Measurements from ENCODE around the gene PCDHB14. TPM values are rescaled to one million over a fixed set of nuclear protein-coding genes. Genes with fewer than 3 reads are reported as not detected.
"Not testable (repeated sequence)": the region's sequence is repeated elsewhere in the genome, so short reads cannot be mapped to it uniquely, and the experiment has no call there.

Gene PCDHB14
- total and polyA plus RNA-seq, 2 donors (not counting 1 experiment from before 2014, with no cell fraction given) = not detected

GRCh38 chr5:141216035-141216434 lies 7.1 kb upstream of the PCDHB14 start:
- POLR2A ChIA-PET; H3K4me1 ChIP-seq (ENCODE audit: control insufficient read depth in 2 of 2, insufficient read depth in 2 of 2, low read length in 2 of 2); H3K27ac Mint-ChIP-seq; H3K9ac ChIP-seq (ENCODE audit: low read length); H3K4me2 ChIP-seq (replicated peaks; ENCODE audit: low read depth, low read length, poor library complexity, severe bottlenecking); H3K27ac ChIP-seq (ENCODE audit: low read length in 2 of 2); H3K79me2 ChIP-seq (ENCODE audit: control insufficient read depth, insufficient read depth, low read length); intact Hi-C loops (cut with micrococcal nuclease); H4K20me1 ChIP-seq (ENCODE audit: control insufficient read depth, insufficient read depth, low read length, poor library complexity, severe bottlenecking); H3K27me3 ChIP-seq (replicated peaks in 1 of 4; ENCODE audit: control extremely low read depth in 1 of 4, control insufficient read depth in 3 of 4, insufficient read depth in 4 of 4, low read length in 3 of 4); H3K4me3 Mint-ChIP-seq; H3K4me1 Mint-ChIP-seq; H3K36me3 ChIP-seq (replicated peaks in 1 of 2; ENCODE audit: control extremely low read depth in 1 of 2, control insufficient read depth in 1 of 2, extremely low read depth in 1 of 2, insufficient read depth in 2 of 2, low read length in 1 of 2); H2AFZ ChIP-seq (ENCODE audit: insufficient read depth, low read depth, low read length, poor library complexity, severe bottlenecking); CTCF ChIA-PET; H3K9me3 Mint-ChIP-seq (ENCODE audit: insufficient read depth); H3K4me3 ChIP-seq (ENCODE audit: control extremely low read depth in 1 of 5, extremely low read depth in 1 of 5, insufficient read depth in 1 of 5, low read depth in 2 of 5, low read length in 4 of 5); ATAC-seq (ENCODE audit: low read depth); DNase-seq: not testable (repeated sequence)
- 25% methylated on average over 4 of the region's 26 CpGs for WGBS (ENCODE audit: insufficient coverage)
- peaks cover 47% of the 10 kb centered on the region for H3K27me3 Mint-ChIP-seq
- H3K9me3 ChIP-seq (ENCODE audit: control extremely low read depth in 1 of 3, control insufficient read depth in 2 of 3, insufficient read depth in 1 of 3, low read length in 2 of 3) = peaks cover 0 to 21% (median 11%) of the 10 kb centered on the region in 3 donors

- Histone ChIP-seq H3K9me3 (ENCODE audit: control extremely low read depth in 1 of 3, control insufficient read depth in 2 of 3, insufficient read depth in 1 of 3, low read length in 2 of 3) (peaks cover 5 to 19% (median 10%) of the 10 kb centered on the region in 3 donors), H3K27me3 (replicated peaks in 1 of 4; ENCODE audit: control extremely low read depth in 1 of 4, control insufficient read depth in 3 of 4, insufficient read depth in 4 of 4, low read length in 3 of 4) (peaks cover 0 to 28% (median 19%) of the 10 kb centered on the region in 4 experiments)
- H3K79me2 ChIP-seq (ENCODE audit: control insufficient read depth, insufficient read depth, low read length); H3K27ac Mint-ChIP-seq; H2AFZ ChIP-seq (ENCODE audit: insufficient read depth, low read depth, low read length, poor library complexity, severe bottlenecking); H3K9ac ChIP-seq (ENCODE audit: low read length); H3K4me2 ChIP-seq (replicated peaks; ENCODE audit: low read depth, low read length, poor library complexity, severe bottlenecking); CTCF ChIA-PET; intact Hi-C loops (cut with micrococcal nuclease); H3K9me3 Mint-ChIP-seq (ENCODE audit: insufficient read depth); POLR2A ChIA-PET; H3K4me1 Mint-ChIP-seq; H3K27ac ChIP-seq (ENCODE audit: low read length in 2 of 2); DNase-seq; H3K36me3 ChIP-seq (replicated peaks in 1 of 2; ENCODE audit: control extremely low read depth in 1 of 2, control insufficient read depth in 1 of 2, extremely low read depth in 1 of 2, insufficient read depth in 2 of 2, low read length in 1 of 2); H3K4me3 ChIP-seq (ENCODE audit: control extremely low read depth in 1 of 5, extremely low read depth in 1 of 5, insufficient read depth in 1 of 5, low read depth in 2 of 5, low read length in 4 of 5); H4K20me1 ChIP-seq (ENCODE audit: control insufficient read depth, insufficient read depth, low read length, poor library complexity, severe bottlenecking); H3K4me3 Mint-ChIP-seq; ATAC-seq (ENCODE audit: low read depth); H3K4me1 ChIP-seq (ENCODE audit: control insufficient read depth in 2 of 2, insufficient read depth in 2 of 2, low read length in 2 of 2): not testable (repeated sequence)
- 46% methylated on average over 17 of the region's 40 CpGs for WGBS (ENCODE audit: insufficient coverage)
- peaks cover 34% of the 10 kb centered on the region for H3K27me3 Mint-ChIP-seq
These were observed 1.7 kb downstream of the PCDHB14 start for GRCh38 chr5:141224844-141225243.

- peaks cover 0 to 28% (median 19%) of the 10 kb centered on the region in 4 experiments for H3K27me3 ChIP-seq (replicated peaks in 1 of 4; ENCODE audit: control extremely low read depth in 1 of 4, control insufficient read depth in 3 of 4, insufficient read depth in 4 of 4, low read length in 3 of 4)
- peaks cover 30% of the 10 kb centered on the region for H3K27me3 Mint-ChIP-seq
- H2AFZ ChIP-seq (ENCODE audit: insufficient read depth, low read depth, low read length, poor library complexity, severe bottlenecking); H3K4me1 ChIP-seq (ENCODE audit: control insufficient read depth in 2 of 2, insufficient read depth in 2 of 2, low read length in 2 of 2); H3K4me2 ChIP-seq (replicated peaks; ENCODE audit: low read depth, low read length, poor library complexity, severe bottlenecking); intact Hi-C loops (cut with micrococcal nuclease); H3K79me2 ChIP-seq (ENCODE audit: control insufficient read depth, insufficient read depth, low read length); H3K9ac ChIP-seq (ENCODE audit: low read length); H3K4me1 Mint-ChIP-seq; H3K27ac Mint-ChIP-seq; H3K4me3 ChIP-seq (ENCODE audit: control extremely low read depth in 1 of 5, extremely low read depth in 1 of 5, insufficient read depth in 1 of 5, low read depth in 2 of 5, low read length in 4 of 5); DNase-seq; H3K9me3 Mint-ChIP-seq (ENCODE audit: insufficient read depth); H3K36me3 ChIP-seq (replicated peaks in 1 of 2; ENCODE audit: control extremely low read depth in 1 of 2, control insufficient read depth in 1 of 2, extremely low read depth in 1 of 2, insufficient read depth in 2 of 2, low read length in 1 of 2); POLR2A ChIA-PET; H4K20me1 ChIP-seq (ENCODE audit: control insufficient read depth, insufficient read depth, low read length, poor library complexity, severe bottlenecking); ATAC-seq (ENCODE audit: low read depth); H3K4me3 Mint-ChIP-seq; H3K27ac ChIP-seq (ENCODE audit: low read length in 2 of 2); CTCF ChIA-PET: not testable (repeated sequence)
- 51% methylated on average over 10 of the region's 30 CpGs for WGBS (ENCODE audit: insufficient coverage)
- peaks cover 5 to 19% (median 10%) of the 10 kb centered on the region in 3 donors for H3K9me3 ChIP-seq (ENCODE audit: control extremely low read depth in 1 of 3, control insufficient read depth in 2 of 3, insufficient read depth in 1 of 3, low read length in 2 of 3)
These were observed 2.3 kb downstream of the PCDHB14 start for GRCh38 chr5:141225421-141225820.
